Neural progenitor cell (in vitro differentiated cells): ENCODE results near the gene ETV7.

Experiments used
- CTCF ChIP-seq: fragments of 200-600 bp; sonication (generic); IDR thresholded peaks from 2 replicates; pipeline ENCODE4 v1.5.1; 2017; ENCODE audit warnings: antibody characterized with exemption, mild to moderate bottlenecking
- EZH2 ChIP-seq: fragments of 200-600 bp; sonication (generic); IDR thresholded peaks from 2 replicates; pipeline ENCODE4 v1.6.1; 2017; ENCODE audit warnings: antibody characterized with exemption, mild to moderate bottlenecking, moderate library complexity
- EZH2phosphoT487 ChIP-seq: fragments of 200-600 bp; sonication (generic); IDR thresholded peaks from 2 replicates; pipeline ENCODE4 v1.6.1; 2017; ENCODE audit warnings: antibody characterized with exemption

GRCh38 chr6:36383606-36384005, 3.9 kb downstream of the ETV7 start:
- TF ChIP-seq CTCF (no peak), EZH2 (no peak), EZH2phosphoT487 (no peak)
